ENCODE data around the gene TBC1D10B. TPM values are rescaled to one million over a fixed set of nuclear protein-coding genes. Genes with fewer than 3 reads are reported as not detected.

TBC1D10B gene
- total and polyA plus RNA-seq, 9 of the 15 experiments (the other 6 are each of a cell fraction or from before 2014, with no cell fraction given), result 2.2 to 55.4 (median 17.5) TPM

GRCh38 chr16:30377050-30377811, 6.9 kb upstream of the TBC1D10B start (continued):
- TF ChIP-seq ZNF318 (IDR thresholded peaks at IDR 0.05; ENCODE audit: borderline replicate concordance in 1 of 2, low read depth in 1 of 2) (no peak), ZNF23 (CRISPR knock-in tag; IDR thresholded peaks at IDR 0.05) (no peak), CBFB (CRISPR knock-in tag; IDR thresholded peaks at IDR 0.05) (no peak), UBTF (IDR thresholded peaks at IDR 0.05; ENCODE audit: borderline replicate concordance in 1 of 2, low read depth in 2 of 2, low read length in 2 of 2) (0 out of 4 replicates have a peak, but pooled peaks of 1 of the 2 experiments have one; percentile 28), HBP1 (CRISPR knock-in tag; IDR thresholded peaks at IDR 0.05) (no peak), SIN3A (IDR thresholded peaks at IDR 0.05; ENCODE audit: borderline replicate concordance in 2 of 2, control insufficient read depth in 1 of 2, low read depth in 2 of 2, low read length in 2 of 2) (no peak), HNRNPLL (IDR thresholded peaks at IDR 0.05; ENCODE audit: low read depth, low read length, poor library complexity, severe bottlenecking) (no peak), NEUROD1 (IDR thresholded peaks at IDR 0.05; ENCODE audit: borderline replicate concordance, low read depth, low read length, partially characterized antibody) (no peak), MYC (IDR thresholded peaks at IDR 0.05; ENCODE audit: low read depth, low read length) (no peak), MYC (CRISPR knock-in tag; IDR thresholded peaks at IDR 0.05; ENCODE audit: borderline replicate concordance, low read depth) (no peak), EP400 (IDR thresholded peaks at IDR 0.05) (peak; percentile 16; the same call in 1 of the 2 replicates), ZBTB8A (IDR thresholded peaks at IDR 0.05; ENCODE audit: partially characterized antibody) (no peak), DLX4 (CRISPR knock-in tag; IDR thresholded peaks at IDR 0.05) (no peak)

Data from K562 (cell line).